ENCODE measurements around the gene PSD. TPM values are rescaled to one million over a fixed set of nuclear protein-coding genes. Genes with fewer than 3 reads are reported as not detected.

PSD gene
- polyA plus RNA-seq, 3 donors, result 0.83 to 2.7 (median 1.2) TPM

GRCh38 chr10:102398172-102399020, 20.2 kb downstream of the PSD start:
- 83 to 88% (median 87%) methylated on average over 21 of the region's 21 CpGs for WGBS, 3 donors
- no peak overlapping the region for H3K27ac ChIP-seq (ENCODE audit: low read depth, low read length)

GRCh38 chr10:102397222-102398171, 21.1 kb downstream of the PSD start:
- 92 to 95% (median 94%) methylated on average over 14 of the region's 14 CpGs for WGBS, 3 donors
- H3K27ac ChIP-seq (ENCODE audit: low read depth, low read length), result no peak overlapping the region

- 87 to 89% (median 88%) methylated on average over 12 of the region's 12 CpGs for WGBS, 3 donors
- H3K27ac ChIP-seq (ENCODE audit: low read depth, low read length), result no peak overlapping the region
Measured at GRCh38 chr10:102396730-102397151, 21.8 kb downstream of the PSD start.

- 47 to 59% (median 48%) methylated on average over 3 to 4 of the region's 4 CpGs for WGBS, 3 donors
Measured at GRCh38 chr10:102396317-102396650, 22.3 kb downstream of the PSD start.

GRCh38 chr10:102395400-102396316, 22.9 kb downstream of the PSD start, which contains the start of gene NFKB2:
Gene NFKB2, plus strand, starts transcription at chr10:102395705. Its CDS starts 255 bp downstream, at chr10:102395960.
- 0 to 1% (median 1%) methylated on average over 39 to 42 of the region's 42 CpGs for WGBS, 3 donors
- H3K27ac ChIP-seq (ENCODE audit: low read depth, low read length), result peak within 1 kb of the TSS; percentile 96

More at GRCh38 chr10:102396317-102396650, 22.3 kb downstream of the PSD start:
- H3K27ac ChIP-seq (ENCODE audit: low read depth, low read length), result no peak overlapping the region

- H3K27ac ChIP-seq (ENCODE audit: low read depth, low read length), result peak overlapping the region; percentile 96
- 1% methylated on average over 29 to 35 of the region's 35 CpGs for WGBS, 3 donors
Measured at GRCh38 chr10:102394801-102395399, 23.7 kb downstream of the PSD start.

GRCh38 chr10:102394079-102394800, 24.3 kb downstream of the PSD start:
- H3K27ac ChIP-seq (ENCODE audit: low read depth, low read length), result peak overlapping the region; percentile 96
- WGBS, 3 donors, result 0% methylated on average over 64 to 71 of the region's 71 CpGs

- whole genome bisulfite sequencing, 3 donors, result 28 to 34% (median 31%) methylated on average over 30 of the region's 30 CpGs
- H3K27ac ChIP-seq (ENCODE audit: low read depth, low read length), result no peak overlapping the region
Measured at GRCh38 chr10:102393411-102394078, 25.0 kb downstream of the PSD start.

GRCh38 chr10:102392306-102392705, 26.3 kb downstream of the PSD start:
- H3K27ac ChIP-seq (ENCODE audit: low read depth, low read length), result no peak overlapping the region
- WGBS, 3 donors, result 78 to 91% (median 89%) methylated on average over 5 of the region's 5 CpGs

GRCh38 chr10:102389894-102390293, 28.7 kb downstream of the PSD start:
- 83 to 95% (median 89%) methylated on average over 3 of the region's 3 CpGs for WGBS, 3 donors
- H3K27ac ChIP-seq (ENCODE audit: low read depth, low read length), result no peak overlapping the region

GRCh38 chr10:102384606-102385429, 33.8 kb downstream of the PSD start:
- 61 to 70% (median 62%) methylated on average over 4 of the region's 4 CpGs for WGBS, 3 donors
- H3K27ac ChIP-seq (ENCODE audit: low read depth, low read length), result no peak overlapping the region

- 42 to 56% (median 47%) methylated on average over 6 of the region's 6 CpGs for WGBS, 3 donors
- H3K27ac ChIP-seq (ENCODE audit: low read depth, low read length), result no peak overlapping the region
Measured at GRCh38 chr10:102384053-102384452, 34.5 kb downstream of the PSD start.

- WGBS, 3 donors, result 92 to 97% (median 95%) methylated on average over 8 of the region's 8 CpGs
- no peak overlapping the region for H3K27ac ChIP-seq (ENCODE audit: low read depth, low read length)
Measured at GRCh38 chr10:102382871-102383270, 35.7 kb downstream of the PSD start.

- 84 to 88% (median 88%) methylated on average over 9 of the region's 9 CpGs for WGBS, 3 donors
Measured at GRCh38 chr10:102381983-102382382, 36.6 kb downstream of the PSD start.

GRCh38 chr10:102379383-102379782, 39.2 kb downstream of the PSD start:
- no peak overlapping the region for H3K27ac ChIP-seq (ENCODE audit: low read depth, low read length)
- WGBS, 3 donors, result 94 to 97% (median 96%) methylated on average over 6 of the region's 6 CpGs

More at GRCh38 chr10:102381983-102382382, 36.6 kb downstream of the PSD start:
- H3K27ac ChIP-seq (ENCODE audit: low read depth, low read length), result no peak overlapping the region

GRCh38 chr10:102376901-102377300, 41.7 kb downstream of the PSD start:
- H3K27ac ChIP-seq (ENCODE audit: low read depth, low read length), result no peak overlapping the region
- WGBS, 3 donors, result 91 to 95% (median 94%) methylated on average over 12 of the region's 12 CpGs

All from adipose tissue (tissue), 3 donors.